K562 (cell line): ENCODE measurements around the gene SLK. TPM values are rescaled to one million over a fixed set of nuclear protein-coding genes. Genes with fewer than 3 reads are reported as not detected.
A peak's percentile ranks its signal among the peaks of the same experiment; 100 is the strongest.

Experiments used
- ATAC-seq: fragments of 200-7000 bp; cut with Tn5 transposase; 3 replicates; pipeline ENCODE4 v1.9.1; 2020; ENCODE audit warnings: moderate library complexity
- BruUV-seq: library from RNA; stranded (reverse); fragments of 400-500 nt; replicated peaks from 2 replicates; lab custom pipeline; 2021; lab: Mats Ljungman, UMichigan
- CTCF ChIA-PET: fragments of 300-600 bp; formaldehyde crosslinking; extraction: SDS; loops from one replicate; lab custom pipeline; 2021; ENCODE audit warnings: low intra/inter-chr PET ratio; lab: Yijun Ruan, JAX
- POLR2A ChIA-PET: fragments of 300-600, 350-650 bp; sonication (Branson Sonifier 250); formaldehyde crosslinking; extraction: SDS; loops from one replicate; lab custom pipeline; 2021; ENCODE audit warnings: antibody characterized with exemption, inconsistent platforms; lab: Yijun Ruan, JAX
- DNase-seq, 4 experiments: peaks; one replicate each; pipeline versions ENCODE4 v3.0.0 to v3.0.0-alpha.2; 2011 to 2018; ENCODE audit warnings: low spot score in 3 of 4, mixed read lengths in 3 of 4; ENCODE audit errors: extremely low read depth in 1 of 4
- FAIRE-seq: peaks from 2 replicates; lab custom pipeline; 2011; peaks lifted over from hg19 to GRCh38; lab: Jason Lieb, UNC
- H2AFZ ChIP-seq: 2 replicates; pipeline ENCODE4 v1.6.0; 2011; ENCODE audit warnings: low read depth, low read length, control low read depth, inconsistent platforms
- H3K27ac ChIP-seq: fragments of 200-600 bp; 3 replicates; pipeline ENCODE4 v1.8.0; 2011; ENCODE audit warnings: low read depth, mild to moderate bottlenecking, control low read depth, inconsistent platforms, low read length, moderate library complexity, mixed read lengths; ENCODE audit errors: extremely low read depth
- H3K27me3 ChIP-seq, 2 experiments: fragments of 300-600 bp in 1 of 2; 2 replicates in 1 of 2; 3 replicates in 1 of 2; pipeline versions ENCODE4 v1.6.0 to v1.8.0; 2011; ENCODE audit warnings: inconsistent platforms in 2 of 2, low read length in 2 of 2, mild to moderate bottlenecking in 1 of 2, mixed read lengths in 1 of 2, moderate library complexity in 1 of 2; ENCODE audit not compliant: control insufficient read depth in 2 of 2, insufficient read depth in 2 of 2
- H3K36me3 ChIP-seq: fragments of 300-600 bp; 3 replicates; pipeline ENCODE4 v1.8.0; 2011; ENCODE audit warnings: mild to moderate bottlenecking, low read length, inconsistent platforms; ENCODE audit not compliant: control insufficient read depth, insufficient read depth
- H3K4me1 ChIP-seq, 2 experiments: fragments of 200-600 bp in 1 of 2; replicated peaks in 1 of 2; 2 replicates in 1 of 2; 3 replicates in 1 of 2; pipeline versions ENCODE4 v1.5.1 to v1.8.0; 2011; ENCODE audit warnings: inconsistent platforms in 2 of 2, low read length in 2 of 2, mild to moderate bottlenecking in 1 of 2, mixed read lengths in 1 of 2, moderate library complexity in 1 of 2; ENCODE audit not compliant: control insufficient read depth in 2 of 2, insufficient read depth in 2 of 2
- H3K4me2 ChIP-seq: 2 replicates; pipeline ENCODE4 v1.6.1; 2011; ENCODE audit warnings: low read length, control low read depth, inconsistent platforms, mixed read lengths; ENCODE audit not compliant: insufficient read depth
- H3K4me3 ChIP-seq: fragments of 200-600 bp; sonication (generic), shearing (Covaris generic); 2 replicates; pipeline ENCODE4 v1.5.1; 2016; ENCODE audit warnings: control low read depth, inconsistent platforms
- H3K79me2 ChIP-seq: fragments of 200-600 bp; 3 replicates; pipeline ENCODE4 v1.8.0; 2011; ENCODE audit warnings: low read length, inconsistent platforms; ENCODE audit not compliant: control insufficient read depth, insufficient read depth
- H3K9ac ChIP-seq, 2 experiments: 2 replicates each; pipeline versions ENCODE4 v1.6.0 to v1.6.1; 2011; ENCODE audit warnings: low read depth in 2 of 2, low read length in 2 of 2, control low read depth in 1 of 2, inconsistent platforms in 1 of 2, mild to moderate bottlenecking in 1 of 2, mixed read lengths in 1 of 2; ENCODE audit not compliant: insufficient read depth in 1 of 2
- H3K9me1 ChIP-seq: one replicate; pipeline ENCODE4 v1.6.0; 2011; ENCODE audit warnings: inconsistent platforms, mild to moderate bottlenecking, low read length, moderate library complexity; ENCODE audit not compliant: control insufficient read depth, insufficient read depth
- H3K9me3 ChIP-seq: replicated peaks from 2 replicates; pipeline ENCODE4 v1.5.1; 2011; ENCODE audit warnings: low read depth, low read length, inconsistent platforms; ENCODE audit not compliant: control insufficient read depth, insufficient read depth
- H4K20me1 ChIP-seq: replicated peaks from 2 replicates; pipeline ENCODE4 v1.6.1; 2011; ENCODE audit warnings: low read length, inconsistent platforms, mixed read lengths; ENCODE audit not compliant: control insufficient read depth, insufficient read depth
- ATF2 ChIP-seq: sonication (generic); formaldehyde crosslinking; IDR thresholded peaks from 2 replicates; pipeline ENCODE4 v1.8.1; 2022; ENCODE audit warnings: missing genetic modification reagents
- BRD9 ChIP-seq: fragments of 450-650 bp; IDR thresholded peaks from 2 replicates; pipeline ENCODE4 v1.6.1; 2018; ENCODE audit warnings: low read depth; ENCODE audit not compliant: partially characterized antibody
- BRF1 ChIP-seq: IDR thresholded peaks from 3 replicates; pipeline ENCODE4 v1.6.1; 2011; ENCODE audit warnings: borderline replicate concordance, mild to moderate bottlenecking; ENCODE audit not compliant: insufficient read length; ENCODE audit errors: extremely low read depth
- C11orf30 ChIP-seq: fragments of 450-650 bp; IDR thresholded peaks from 2 replicates; pipeline ENCODE4 v1.6.1; 2016; ENCODE audit warnings: low read depth, mild to moderate bottlenecking
- E2F1 ChIP-seq: sonication (generic); formaldehyde crosslinking; IDR thresholded peaks from 2 replicates; pipeline ENCODE4 v1.8.1; 2023; ENCODE audit warnings: mild to moderate bottlenecking, missing genetic modification reagents, moderate library complexity
- HBP1 ChIP-seq: fragments of 450-650 bp; formaldehyde crosslinking; IDR thresholded peaks from 2 replicates; pipeline ENCODE4 v1.4.0; 2022; ENCODE audit warnings: missing genetic modification characterization
- MAFF ChIP-seq: IDR thresholded peaks from 2 replicates; pipeline ENCODE4 v1.6.1; 2012; ENCODE audit warnings: low read length, improper control_type of control experiment
- MCM5 ChIP-seq: fragments of 450-650 bp; IDR thresholded peaks from 2 replicates; pipeline ENCODE4 v1.6.1; 2016; ENCODE audit warnings: low read depth
- NBN ChIP-seq: fragments of 450-650 bp; IDR thresholded peaks from 2 replicates; pipeline ENCODE4 v1.6.1; 2016; ENCODE audit warnings: low read depth, mild to moderate bottlenecking
- NFE2 ChIP-seq: IDR thresholded peaks from 2 replicates; pipeline ENCODE4 v1.6.1; 2014; ENCODE audit warnings: antibody characterized with exemption, low read depth
- PPARD ChIP-seq: fragments of 250-450 bp; sonication (Bioruptor Pico); IDR thresholded peaks from 2 replicates; pipeline ENCODE4 v1.8.0; 2022; ENCODE audit warnings: inconsistent platforms, mild to moderate bottlenecking, moderate library complexity
- PTBP1 ChIP-seq: fragments of 200-400 bp; formaldehyde crosslinking; IDR thresholded peaks from 2 replicates; pipeline ENCODE4 v1.6.1; 2017; ENCODE audit warnings: low read depth, low read length
- THRB ChIP-seq: fragments of 450-650 bp; formaldehyde crosslinking; conservative IDR thresholded peaks from 2 replicates; pipeline ENCODE4 v1.4.0; 2022; ENCODE audit warnings: mild to moderate bottlenecking, missing genetic modification characterization
- U2AF2 ChIP-seq: fragments of 200-400 bp; formaldehyde crosslinking; optimal IDR thresholded peaks from 2 replicates; pipeline ENCODE3; 2017; ENCODE audit warnings: low read depth, mild to moderate bottlenecking, low read length
- ZNF316 ChIP-seq: fragments of 450-650 bp; IDR thresholded peaks from 2 replicates; pipeline ENCODE4 v1.6.1; 2016
- WGBS: fragments of 100-300 bp; shearing (Covaris generic); methylation state at CpG from one replicate; pipeline ENCODE4 v1.1.6; 2016; ENCODE audit warnings: low coverage, mixed read lengths; ENCODE audit not compliant: insufficient coverage; ENCODE audit errors: missing lambda C conversion rate; 5-methylcytosine and 5-hydroxymethylcytosine counted together
- in situ Hi-C: fragments of 300-500 bp; cut with MboI; formaldehyde crosslinking; loops from 4 replicates; pipeline ENCODE4 v1.15.0; 2018; ENCODE audit warnings: inconsistent platforms, mixed read lengths
- intact Hi-C: fragments of 100-400 bp; cut with micrococcal nuclease; formaldehyde crosslinking; loops from 2 replicates; pipeline ENCODE4 v1.14.2; 2022
- polyA plus RNA-seq, 8 experiments: library from polyadenylated mRNA; depleted of rRNA in 4 of 8; stranded (reverse) in 5 of 8; unstranded in 3 of 8; fragments of >200 nt; fragmentation: Nextera tagmentation in 2 of 8; fragmentation: Illumina TruSeq in 1 of 8; extraction: Ambion mirVana in 2 of 8; extraction: Trizol in 1 of 8; gene quantifications; 2 replicates each; pipeline versions ENCODE4 v1.2.1 to v1.2.3, GENCODE V29; 2011 to 2014; ENCODE audit warnings: inconsistent platforms in 1 of 8, missing spikeins in 1 of 8
- total RNA-seq, 7 experiments: library from RNA; depleted of rRNA in 6 of 7; stranded (reverse); fragments of >200 nt in 6 of 7; fragmentation: Illumina TruSeq in 2 of 7; extraction: Trizol in 2 of 7; gene quantifications; 2 replicates each; pipeline versions ENCODE4 v1.2.1 to v1.2.3, GENCODE V29; 2011 to 2021; ENCODE audit warnings: low replicate concordance in 1 of 7

Gene SLK
- total and polyA plus RNA-seq, 9 of the 15 experiments (the other 6 are each of a cell fraction or from before 2014, with no cell fraction given): 8.2 to 40.0 (median 23.4) TPM

GRCh38 chr10:104059364-104059763 is 92.4 kb downstream of the SLK start:
- Histone ChIP-seq H3K4me3 (no peak overlapping the region), H4K20me1 (no peaks in the 10 kb centered on the region), H3K9me3 (no peaks in the 10 kb centered on the region), H3K9ac (no peak overlapping the region), H3K79me2 (no peaks in the 10 kb centered on the region), H3K27ac (no peak overlapping the region), H3K4me1 (no peaks in the 10 kb centered on the region), H3K4me2 (no peak overlapping the region), H2AFZ (no peak overlapping the region), H3K27me3 (peaks cover 1 to 50% of the 10 kb centered on the region in 2 experiments; a peak in 3 of 5 replicates), H3K9me1 (no peaks in the 10 kb centered on the region), H3K36me3 (no peaks in the 10 kb centered on the region)
- FAIRE-seq: no peak
- no peak for ATAC-seq
- 1% methylated on average over 4 of the region's 4 CpGs for WGBS
- in situ Hi-C loops: no loop called here
- POLR2A ChIA-PET: interaction anchor here (0.7 to 1.1 kb wide), 2 partner anchors 8 to 197 kb away, joined by 3 to 4 read pairs; no protein-coding TSS in a partner anchor
- CTCF ChIA-PET: no interaction called here
- BruUV-seq: no TSS peak
- intact Hi-C loops: no loop called here
- no peak for DNase-seq
- TF ChIP-seq E2F1 (CRISPR knock-in tag) (no peak), NFE2 (peak; percentile 55; the same call in 1 of the 2 replicates), U2AF2 (no peak), NBN (no peak), PPARD (no peak), ATF2 (CRISPR knock-in tag) (no peak), BRF1 (no peak), ZNF316 (peak; percentile 75), PTBP1 (no peak), BRD9 (no peak), MCM5 (no peak), C11orf30 (peak; percentile 71), MAFF (no peak), HBP1 (CRISPR knock-in tag) (no peak), THRB (CRISPR knock-in tag) (no peak)
